Activated B cell treated with CpG ODN at 0.5 μM for 24 hours (primary cell): Measurements from ENCODE around the gene L3MBTL4. TPM values are rescaled to one million over a fixed set of nuclear protein-coding genes. Genes with fewer than 3 reads are reported as not detected.

Source experiments
- ATAC-seq: fragments of 200-7000 bp; cut with Tn5 transposase; one replicate; pipeline ENCODE4 v1.10.0; 2021; ENCODE audit warnings: low read depth, mild to moderate bottlenecking, moderate library complexity
- CTCF ChIA-PET: fragments of 350-600 bp; sonication (Branson Sonifier 250); formaldehyde crosslinking; loops from one replicate; lab custom pipeline; 2021; ENCODE audit warnings: antibody characterized with exemption; lab: Charles Lee
- POLR2A ChIA-PET: fragments of 350-600 bp; sonication (Branson Sonifier 250); formaldehyde crosslinking; loops from one replicate; lab custom pipeline; 2021; ENCODE audit warnings: antibody characterized with exemption; lab: Charles Lee
- DNase-seq: peaks from one replicate; pipeline ENCODE4 v3.0.0; 2022
- H3K27ac Mint-ChIP-seq: one replicate; pipeline ENCODE4 v1.8.0; 2020; ENCODE audit warnings: mixed read lengths
- H3K27me3 Mint-ChIP-seq: one replicate; pipeline ENCODE4 v1.8.0; 2021; ENCODE audit warnings: mixed read lengths
- H3K36me3 Mint-ChIP-seq: one replicate; pipeline ENCODE4 v1.8.0; 2021; ENCODE audit warnings: low read depth, mixed read lengths
- H3K4me1 Mint-ChIP-seq: one replicate; pipeline ENCODE4 v1.8.0; 2021; ENCODE audit warnings: mixed read lengths
- H3K4me3 Mint-ChIP-seq: one replicate; pipeline ENCODE4 v1.8.0; 2020; ENCODE audit warnings: mild to moderate bottlenecking, mixed read lengths
- H3K9me3 Mint-ChIP-seq: one replicate; pipeline ENCODE4 v1.8.0; 2020; ENCODE audit warnings: mixed read lengths
- intact Hi-C: fragments of 100-400 bp; cut with micrococcal nuclease; formaldehyde crosslinking; loops from one replicate; pipeline ENCODE4 v1.15.1; 2024
- total RNA-seq: library from RNA; stranded (reverse); gene quantifications from 2 replicates; pipeline ENCODE4 v1.2.3, GENCODE V29; 2022
- TF ChIP-seq, protein P1 (sequence below): fragments of 200-600 bp; IDR thresholded peaks from one replicate; pipeline ENCODE4 v1.8.0; 2022; ENCODE audit warnings: antibody characterized with exemption, mild to moderate bottlenecking

Gene L3MBTL4
- total RNA-seq, 1 donor from 2014 or later = 12.3 TPM

DNA sequence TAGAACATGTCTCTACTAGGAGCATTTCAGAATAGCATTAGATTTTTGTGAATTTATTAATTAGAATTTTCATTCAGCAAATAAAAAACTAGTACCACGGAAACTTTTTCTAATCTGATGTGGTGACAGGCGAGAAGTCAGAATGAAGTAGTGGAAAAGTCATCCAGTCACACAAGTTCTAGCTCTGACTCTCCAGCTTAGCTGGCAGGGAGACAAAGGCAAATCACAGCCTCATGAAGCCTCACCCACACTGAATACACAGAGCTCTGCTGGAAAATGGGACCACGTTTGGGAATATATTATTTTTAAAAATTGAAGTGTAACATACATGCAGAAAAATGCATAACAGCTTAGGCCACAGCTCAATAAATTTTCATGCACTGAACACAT, 86.1 kb downstream of the L3MBTL4 start:
- H3K4me1 Mint-ChIP-seq = peaks cover 6% of the 10 kb centered on the region
- intact Hi-C loops = no loop called here
- TF ChIP-seq, protein P1, sequence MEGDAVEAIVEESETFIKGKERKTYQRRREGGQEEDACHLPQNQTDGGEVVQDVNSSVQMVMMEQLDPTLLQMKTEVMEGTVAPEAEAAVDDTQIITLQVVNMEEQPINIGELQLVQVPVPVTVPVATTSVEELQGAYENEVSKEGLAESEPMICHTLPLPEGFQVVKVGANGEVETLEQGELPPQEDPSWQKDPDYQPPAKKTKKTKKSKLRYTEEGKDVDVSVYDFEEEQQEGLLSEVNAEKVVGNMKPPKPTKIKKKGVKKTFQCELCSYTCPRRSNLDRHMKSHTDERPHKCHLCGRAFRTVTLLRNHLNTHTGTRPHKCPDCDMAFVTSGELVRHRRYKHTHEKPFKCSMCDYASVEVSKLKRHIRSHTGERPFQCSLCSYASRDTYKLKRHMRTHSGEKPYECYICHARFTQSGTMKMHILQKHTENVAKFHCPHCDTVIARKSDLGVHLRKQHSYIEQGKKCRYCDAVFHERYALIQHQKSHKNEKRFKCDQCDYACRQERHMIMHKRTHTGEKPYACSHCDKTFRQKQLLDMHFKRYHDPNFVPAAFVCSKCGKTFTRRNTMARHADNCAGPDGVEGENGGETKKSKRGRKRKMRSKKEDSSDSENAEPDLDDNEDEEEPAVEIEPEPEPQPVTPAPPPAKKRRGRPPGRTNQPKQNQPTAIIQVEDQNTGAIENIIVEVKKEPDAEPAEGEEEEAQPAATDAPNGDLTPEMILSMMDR = no peak
- H3K9me3 Mint-ChIP-seq = peaks cover 9% of the 10 kb centered on the region
- ATAC-seq (no peak), DNase-seq (no peak)
- H3K27me3 Mint-ChIP-seq = no peaks in the 10 kb centered on the region
- ChIA-PET POLR2A (no interaction called here), CTCF (no interaction called here)
- H3K4me3 Mint-ChIP-seq = no peak overlapping the region
- H3K27ac Mint-ChIP-seq = no peak overlapping the region
- H3K36me3 Mint-ChIP-seq = peaks cover 2% of the 10 kb centered on the region

DNA sequence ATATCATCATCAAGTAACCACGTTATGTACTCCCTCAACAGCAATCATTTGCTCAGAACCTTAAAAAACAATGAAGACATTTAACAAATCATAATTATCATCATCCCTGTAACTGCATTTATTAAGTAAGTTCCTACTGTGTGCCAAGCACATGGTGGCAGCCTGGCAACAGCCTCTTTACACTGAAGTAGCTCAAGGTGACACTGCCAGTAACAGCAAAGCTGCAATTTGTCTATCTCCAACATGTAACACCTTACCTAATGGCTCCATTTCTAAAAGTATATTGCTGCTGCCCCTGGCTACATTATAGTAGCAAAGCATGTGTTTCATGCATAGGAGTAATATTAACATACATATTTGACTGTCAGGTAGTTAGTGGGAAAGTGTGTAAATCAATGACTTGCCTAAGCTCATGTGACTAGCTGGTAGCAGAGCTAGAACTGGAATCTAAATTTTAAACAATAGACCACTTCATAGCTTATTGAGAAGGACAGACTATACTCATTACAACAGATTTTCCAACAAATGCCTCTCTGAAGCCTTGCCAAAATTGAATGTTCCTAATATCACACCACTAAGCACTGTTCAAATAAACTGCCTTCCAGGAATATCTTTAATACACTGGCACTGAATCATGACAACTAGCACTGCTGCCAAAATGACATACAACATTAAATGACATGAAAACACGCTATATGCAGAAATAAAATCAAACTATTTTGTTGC, 86.7 kb downstream of the L3MBTL4 start:
- DNase-seq (no peak), ATAC-seq (no peak)
- Mint-ChIP-seq H3K9me3 (peaks cover 14% of the 10 kb centered on the region), H3K36me3 (peaks cover 5% of the 10 kb centered on the region), H3K27me3 (no peaks in the 10 kb centered on the region), H3K27ac (no peak overlapping the region), H3K4me1 (peaks cover 6% of the 10 kb centered on the region), H3K4me3 (no peak overlapping the region)
- ChIA-PET POLR2A (no interaction called here), CTCF (no interaction called here)
- intact Hi-C loops = no loop called here
- TF ChIP-seq, protein P1 = no peak

DNA sequence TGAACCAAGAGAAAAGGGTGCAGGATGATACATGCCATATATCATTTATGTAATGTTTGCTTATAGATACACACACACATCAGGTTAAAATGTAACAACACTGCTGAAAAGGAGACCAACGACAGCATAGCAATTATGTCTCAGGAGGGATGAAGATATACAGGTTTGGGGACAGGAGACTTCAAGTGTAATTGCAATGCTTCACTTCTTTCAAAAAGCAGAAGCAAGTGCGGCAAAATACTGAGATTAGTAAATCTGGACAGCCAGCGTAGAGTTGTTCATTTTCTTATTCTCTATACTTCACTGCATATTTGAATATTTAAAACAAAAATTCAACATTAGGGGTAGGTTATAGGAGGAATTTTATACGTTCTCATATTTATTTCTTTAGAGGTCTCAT, 87.2 kb downstream of the L3MBTL4 start:
- Mint-ChIP-seq H3K4me1 (peaks cover 6% of the 10 kb centered on the region), H3K27me3 (no peaks in the 10 kb centered on the region), H3K9me3 (peaks cover 18% of the 10 kb centered on the region), H3K36me3 (peaks cover 5% of the 10 kb centered on the region), H3K27ac (no peak overlapping the region), H3K4me3 (no peak overlapping the region)
- TF ChIP-seq, protein P1 = no peak
- ATAC-seq = no peak
- intact Hi-C loops = no loop called here
- POLR2A ChIA-PET = no interaction called here
- DNase-seq = no peak
- CTCF ChIA-PET = interaction anchor here (0.8 kb wide), 1 partner anchor 45 kb away, joined by 3 read pairs; no protein-coding TSS in a partner anchor

DNA sequence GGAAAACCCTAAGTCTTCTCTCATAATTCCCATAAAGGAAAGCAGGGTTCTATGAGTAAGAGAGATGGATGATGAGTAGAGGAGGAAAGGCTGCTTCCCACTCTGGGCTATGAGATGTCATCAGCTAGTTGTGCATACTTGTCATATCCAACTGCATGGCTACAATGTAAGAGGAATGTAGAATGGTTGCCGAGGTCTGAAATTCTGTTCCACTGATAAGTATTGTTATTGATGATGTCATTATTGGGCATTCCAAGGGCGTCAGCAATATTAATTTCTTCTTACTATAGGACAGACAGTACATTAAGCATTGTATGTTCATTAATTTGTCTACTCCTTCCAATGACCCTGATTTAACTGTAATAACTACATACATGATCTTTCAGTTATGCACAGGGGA, 88.1 kb downstream of the L3MBTL4 start:
- TF ChIP-seq, protein P1 = no peak
- CTCF ChIA-PET = interaction anchor here (0.8 kb wide), 1 partner anchor 46 kb away, joined by 3 read pairs; no protein-coding TSS in a partner anchor

DNA sequence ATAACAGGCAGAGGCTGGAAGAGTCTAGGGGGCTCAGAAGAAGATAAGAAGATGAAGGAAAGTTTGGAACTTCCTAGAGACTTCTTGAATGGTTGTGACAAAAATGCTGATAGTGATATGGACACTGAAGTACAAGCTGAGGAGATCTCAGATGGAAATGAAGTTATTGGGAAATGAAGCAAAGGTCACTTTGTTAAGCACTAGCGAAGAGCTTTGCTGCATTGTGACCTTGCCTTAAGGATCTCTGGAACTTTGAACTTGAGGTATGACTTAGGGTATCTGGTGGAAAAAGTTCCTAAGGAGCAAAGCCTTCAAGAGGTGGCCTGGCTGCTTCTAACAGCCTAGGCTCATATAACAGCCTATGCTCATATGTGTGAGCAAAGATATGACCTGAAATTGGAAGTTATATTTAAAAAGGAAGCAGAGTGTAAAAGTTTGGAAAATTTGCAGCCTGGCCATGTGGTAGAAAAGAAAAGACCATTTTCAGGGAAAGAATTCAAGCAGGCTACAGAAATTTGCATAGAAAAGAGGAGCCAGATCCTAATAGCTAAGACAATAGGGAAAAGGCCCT, 91.3 kb downstream of the L3MBTL4 start:
- POLR2A ChIA-PET = no interaction called here
- TF ChIP-seq, protein P1 = no peak
- peaks cover 5% of the 10 kb centered on the region for H3K36me3 Mint-ChIP-seq
- H3K4me1 Mint-ChIP-seq = peaks cover 6% of the 10 kb centered on the region
- DNase-seq (no peak), ATAC-seq (no peak)
- H3K4me3 Mint-ChIP-seq = no peak overlapping the region
- CTCF ChIA-PET = no interaction called here
- no peaks in the 10 kb centered on the region for H3K27me3 Mint-ChIP-seq
- no peak overlapping the region for H3K27ac Mint-ChIP-seq
- intact Hi-C loops = no loop called here
- peaks cover 34% of the 10 kb centered on the region for H3K9me3 Mint-ChIP-seq

More for the DNA sequence above, 88.1 kb downstream of the L3MBTL4 start:
- Mint-ChIP-seq H3K4me3 (no peak overlapping the region), H3K27ac (no peak overlapping the region), H3K9me3 (peaks cover 21% of the 10 kb centered on the region), H3K36me3 (peaks cover 5% of the 10 kb centered on the region), H3K27me3 (no peaks in the 10 kb centered on the region), H3K4me1 (peaks cover 6% of the 10 kb centered on the region)
- no peak for DNase-seq
- intact Hi-C loops = no loop called here
- no peak for ATAC-seq
- POLR2A ChIA-PET = no interaction called here
